HG02642 (cell line): ENCODE results near the gene TMC1.

ENCODE experiments used
- ATAC-seq: cut with Tn5 transposase; IDR thresholded peaks from one replicate; pipeline ENCODE4 v1.9.1; 2021; ENCODE audit warnings: mild to moderate bottlenecking; ENCODE audit not compliant: unreplicated experiment, poor library complexity

TMC1 gene

DNA sequence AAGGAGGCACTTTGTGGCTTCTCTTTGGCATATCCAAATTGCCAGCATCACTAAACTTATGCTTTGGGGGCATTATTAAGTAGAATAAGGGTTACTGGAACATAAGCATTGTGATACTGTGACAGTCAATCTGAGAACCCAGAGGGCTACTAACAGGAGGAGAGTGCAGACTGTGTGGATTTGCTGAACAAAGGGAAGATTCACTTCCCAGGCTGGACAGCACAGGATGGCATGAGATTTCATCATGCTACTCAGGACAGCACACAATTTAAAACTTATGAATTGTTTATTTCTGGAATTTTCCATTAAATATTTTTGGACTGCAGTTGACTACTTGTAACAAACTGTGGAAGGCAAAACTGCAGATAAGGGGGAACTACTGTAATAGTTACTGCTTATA is 212.5 kb downstream of the TMC1 start:
- no peak for ATAC-seq

GRCh38 chr9:72734631-72735030 is 213.2 kb downstream of the TMC1 start:
- no peak for ATAC-seq

DNA sequence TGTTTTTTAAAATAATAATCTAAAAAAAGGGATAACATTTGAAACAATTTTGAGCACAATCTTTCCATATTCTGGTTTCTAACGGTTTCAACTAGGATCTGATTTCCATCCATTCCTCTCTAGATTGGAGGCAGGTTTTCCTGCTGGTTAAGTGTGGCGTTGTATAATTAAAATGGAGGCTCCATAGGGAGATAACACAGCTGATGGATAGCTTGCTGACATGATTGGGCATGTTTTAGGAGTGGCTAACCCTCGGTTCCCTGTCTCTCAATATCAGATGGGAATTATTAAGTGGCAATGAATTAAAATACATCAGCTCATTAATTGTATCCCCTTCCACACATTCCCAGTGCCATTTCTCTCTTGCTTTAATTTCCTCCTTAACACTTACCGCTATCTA is 222.4 kb downstream of the TMC1 start:
- no peak for ATAC-seq

DNA sequence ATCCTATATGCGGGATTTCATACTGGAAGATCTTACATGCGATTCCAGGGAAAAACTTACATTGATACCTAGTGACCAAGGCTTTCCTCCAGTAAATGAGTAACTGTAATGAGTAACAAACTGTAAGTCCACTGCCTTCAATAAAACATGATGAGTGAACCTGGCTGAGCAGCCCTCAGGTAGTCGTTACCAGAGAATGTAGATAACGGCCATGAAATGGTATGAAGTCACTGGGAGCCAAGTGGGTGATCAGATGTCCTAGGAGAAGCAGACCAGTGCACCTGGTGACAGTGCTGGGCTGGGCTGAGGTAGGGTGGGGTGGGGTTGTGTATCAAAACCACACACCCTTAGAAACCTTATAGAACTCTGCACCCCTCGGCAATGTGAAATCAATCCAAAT is 227.9 kb downstream of the TMC1 start:
- ATAC-seq: no peak

- no peak for ATAC-seq
Measured at GRCh38 chr9:72751541-72751940, 230.1 kb downstream of the TMC1 start.

- ATAC-seq: no peak
Measured at GRCh38 chr9:72753266-72753893, 232.0 kb downstream of the TMC1 start.

- no peak for ATAC-seq
Measured at GRCh38 chr9:72755836-72756235, 234.4 kb downstream of the TMC1 start.

- no peak for ATAC-seq
Measured at GRCh38 chr9:72758944-72759343, 237.5 kb downstream of the TMC1 start.

GRCh38 chr9:72763022-72763421 is 241.6 kb downstream of the TMC1 start:
- ATAC-seq: no peak

GRCh38 chr9:72769546-72769945 is 248.1 kb downstream of the TMC1 start:
- no peak for ATAC-seq

DNA sequence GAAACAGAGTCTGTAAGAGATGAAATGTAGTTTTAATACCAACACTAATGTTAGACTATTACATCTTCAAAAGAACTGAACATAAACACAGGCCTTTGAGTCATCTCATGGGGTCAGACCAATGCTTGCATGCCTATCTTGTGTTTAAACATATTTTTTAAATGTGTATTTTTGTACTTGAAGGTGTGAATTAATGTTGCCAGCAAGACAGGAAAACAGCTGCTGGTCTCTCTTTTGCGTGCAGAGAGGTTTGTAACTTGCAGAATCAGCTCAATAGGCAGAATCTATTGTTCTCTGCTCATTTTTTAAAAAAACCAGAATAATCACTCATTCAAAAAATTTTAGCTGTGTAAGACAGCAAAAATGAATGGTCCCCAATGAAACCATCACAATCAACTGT is 251.3 kb downstream of the TMC1 start:
- ATAC-seq: no peak

GRCh38 chr9:72773570-72773969 is 252.2 kb downstream of the TMC1 start:
- no peak for ATAC-seq

DNA sequence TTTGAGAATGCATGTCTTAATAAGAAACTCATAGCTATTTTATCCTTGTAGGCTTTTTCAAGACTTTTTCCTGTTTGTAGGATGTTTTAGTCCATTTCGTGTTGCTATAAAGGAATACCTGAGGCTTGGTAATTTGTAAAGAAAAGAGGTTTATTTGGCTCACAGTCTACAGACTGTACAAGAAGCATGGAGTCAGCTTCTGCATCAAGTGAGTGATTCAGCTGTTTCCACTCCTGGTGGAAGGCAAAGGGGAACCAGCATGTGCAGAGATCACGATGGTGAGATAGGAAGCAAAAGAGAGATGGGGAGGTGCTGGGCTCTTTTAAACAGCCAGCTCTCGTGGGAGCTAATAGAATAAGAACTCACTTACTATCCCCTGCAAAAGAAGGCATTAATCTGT is 254.2 kb downstream of the TMC1 start:
- no peak for ATAC-seq

DNA sequence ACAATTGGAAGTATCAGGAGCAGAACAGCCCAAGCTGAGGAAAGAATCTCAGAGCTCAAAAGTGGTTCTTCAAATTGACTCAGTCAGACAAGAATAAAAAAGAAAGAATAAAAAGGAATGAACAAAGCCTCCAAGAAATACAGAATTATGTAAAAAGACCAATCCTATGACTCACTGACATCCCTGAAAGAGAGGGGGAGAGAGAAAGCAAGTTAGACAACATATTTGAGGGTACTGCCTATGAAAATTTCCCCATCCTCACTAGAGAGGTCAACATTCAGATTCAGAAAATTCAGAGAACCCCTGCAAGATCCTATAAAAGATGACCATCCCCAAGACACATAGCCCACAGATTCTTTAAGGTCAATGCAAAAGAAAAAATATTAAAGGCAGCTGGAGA is 258.2 kb downstream of the TMC1 start:
- ATAC-seq: no peak

- no peak for ATAC-seq
Measured at GRCh38 chr9:72786948-72787347, 265.5 kb downstream of the TMC1 start.

DNA sequence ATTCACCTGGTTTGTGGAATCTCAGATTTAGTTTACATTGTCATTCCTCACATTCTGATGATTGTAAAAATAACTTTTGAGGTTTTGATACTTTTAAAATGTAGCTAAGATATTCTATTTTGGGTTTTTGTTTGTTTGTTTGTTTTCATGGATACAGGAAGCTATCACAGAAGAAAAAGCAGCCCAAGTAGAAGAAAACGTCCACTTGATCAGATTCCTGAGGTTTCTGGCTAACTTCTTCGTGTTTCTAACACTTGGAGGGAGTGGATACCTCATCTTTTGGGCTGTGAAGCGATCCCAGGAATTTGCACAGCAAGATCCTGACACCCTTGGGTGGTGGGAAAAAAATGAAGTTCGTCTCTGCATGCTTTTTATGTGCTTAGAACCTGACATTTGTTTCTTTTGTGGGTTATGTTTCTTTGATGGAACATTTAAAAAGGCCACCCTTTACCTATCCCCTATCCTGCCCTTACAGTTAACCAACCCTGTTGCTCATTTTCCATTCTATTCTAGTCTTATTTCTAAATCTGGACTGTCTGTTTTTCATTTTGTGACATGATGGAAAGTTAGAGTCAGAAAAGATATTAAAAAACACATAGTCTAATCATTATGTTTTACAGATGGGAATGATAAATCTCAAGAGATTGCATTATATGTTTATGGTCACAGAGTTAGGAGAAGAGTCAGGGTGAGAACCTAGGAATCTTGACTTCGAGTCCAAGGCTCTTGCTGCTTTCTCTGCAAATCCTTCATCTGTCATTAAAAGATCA is 267.7 kb downstream of the TMC1 start:
- no peak for ATAC-seq

GRCh38 chr9:72789885-72790284 is 268.5 kb downstream of the TMC1 start:
- ATAC-seq: no peak

DNA sequence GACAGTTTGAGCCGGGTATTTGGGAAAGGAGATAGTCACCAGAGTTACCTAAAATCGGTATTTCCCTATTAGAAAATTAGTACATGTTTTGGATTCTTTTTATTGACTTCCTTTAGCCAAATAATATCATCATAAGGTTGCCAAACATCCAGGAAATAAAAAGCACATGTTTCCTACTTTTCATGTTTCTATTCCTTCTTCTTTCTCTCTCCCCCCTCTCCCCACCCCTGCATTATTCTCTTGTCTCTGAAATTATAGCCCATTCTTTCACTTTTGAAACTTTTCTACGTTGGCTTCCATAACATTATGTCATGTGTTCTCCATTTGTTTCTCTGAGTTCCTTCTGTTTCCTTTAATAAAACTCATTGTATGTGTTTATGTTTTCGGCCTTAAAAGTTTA is 269.6 kb downstream of the TMC1 start:
- ATAC-seq: no peak

GRCh38 chr9:72791436-72791835 is 270.0 kb downstream of the TMC1 start:
- no peak for ATAC-seq

DNA sequence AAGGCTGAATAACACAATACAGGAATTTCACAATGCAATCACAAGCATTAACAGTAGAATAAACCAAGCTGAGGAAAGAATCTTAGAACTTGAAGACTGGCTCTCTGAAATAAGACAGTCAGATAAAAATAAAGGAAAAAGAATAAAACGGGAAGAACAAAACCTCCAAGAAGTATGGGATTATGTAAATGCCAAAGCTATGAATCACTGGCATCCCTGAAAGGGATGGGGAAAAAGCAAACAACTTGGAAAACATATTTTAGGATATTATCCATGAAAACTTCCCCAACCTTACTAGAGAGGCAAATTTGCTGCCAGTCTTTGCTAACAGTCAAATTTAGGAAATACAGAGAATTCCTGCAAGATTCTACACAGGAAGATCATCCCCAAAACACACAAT is 273.5 kb downstream of the TMC1 start:
- ATAC-seq: no peak

DNA sequence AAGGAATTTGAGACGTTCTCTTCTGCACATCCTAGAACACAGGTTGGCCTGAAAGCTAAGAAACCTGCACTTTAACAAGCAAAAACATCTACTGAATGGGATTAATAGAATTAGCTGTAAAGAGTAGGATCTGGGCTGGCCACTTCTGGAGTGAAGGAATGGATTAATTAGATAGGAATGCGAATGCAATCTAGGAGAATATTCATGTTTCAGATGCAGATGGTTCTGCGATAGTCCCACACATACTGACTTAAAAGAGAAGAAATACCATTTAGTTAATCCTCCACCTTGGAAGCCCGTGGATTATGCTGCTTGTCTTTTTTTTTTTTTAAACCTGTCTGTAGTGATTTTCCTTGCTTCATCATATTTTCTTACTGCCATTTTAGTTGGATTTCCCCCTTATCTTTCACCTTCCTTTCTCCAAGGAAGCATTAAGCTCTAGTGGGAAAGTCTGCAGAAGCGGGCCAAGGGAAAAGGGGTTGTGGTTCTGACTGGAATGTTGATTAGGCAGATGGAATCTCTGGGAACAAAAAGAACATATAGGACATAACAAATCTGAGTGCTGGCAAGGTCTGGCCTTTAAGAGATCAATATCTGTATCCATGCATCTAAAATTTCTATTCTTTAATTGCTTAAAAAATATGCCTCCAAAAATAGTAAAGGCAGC is 279.1 kb downstream of the TMC1 start:
- no peak for ATAC-seq

- ATAC-seq: no peak
Measured at GRCh38 chr9:72805238-72805637, 283.8 kb downstream of the TMC1 start.
